A549 (cell line): Measurements from ENCODE around the gene DAB1. TPM values are rescaled to one million over a fixed set of nuclear protein-coding genes. Genes with fewer than 3 reads are reported as not detected.

Experiments used
- ATAC-seq, 2 experiments: fragments of 200-7000 bp in 1 of 2; fragments of >200 bp in 1 of 2; cut with Nextera tagmentation in 1 of 2; cut with Tn5 transposase in 1 of 2; 3 replicates each; pipeline versions ENCODE4 v1.8.0 to v1.9.1; 2018 to 2020; ENCODE audit warnings: mild to moderate bottlenecking in 1 of 2, moderate library complexity in 1 of 2
- CTCF ChIA-PET: fragments of 300-600 bp; sonication (Branson Sonifier 250); formaldehyde crosslinking; extraction: SDS; loops from one replicate; lab custom pipeline; 2021; ENCODE audit warnings: antibody characterized with exemption, inconsistent platforms; lab: Yijun Ruan, JAX
- POLR2A ChIA-PET: fragments of 350-600 bp; formaldehyde crosslinking; extraction: SDS; loops from one replicate; lab custom pipeline; 2021; ENCODE audit warnings: antibody characterized with exemption, inconsistent platforms; lab: Yijun Ruan, JAX
- DNase-seq, 2 experiments: peaks; one replicate each; pipeline versions ENCODE4 v3.0.0 to v3.0.0-alpha.2; 2011 to 2016; ENCODE audit warnings: low read depth in 1 of 2, low spot score in 1 of 2
- FAIRE-seq: peaks from 2 replicates; lab custom pipeline; 2011; peaks lifted over from hg19 to GRCh38; lab: Jason Lieb, UNC
- H3K27ac ChIP-seq, 2 experiments: fragments of >200 bp; sonication (Bioruptor Twin); formaldehyde crosslinking; 3 replicates each; pipeline ENCODE4 v1.5.1; 2016 to 2017
- H3K4me1 ChIP-seq: fragments of >200 bp; sonication (Bioruptor Twin); formaldehyde crosslinking; 3 replicates; pipeline ENCODE4 v1.6.1; 2016
- H3K4me2 ChIP-seq: fragments of >200 bp; sonication (Bioruptor Twin); formaldehyde crosslinking; 3 replicates; pipeline ENCODE4 v1.6.1; 2016
- H3K4me3 ChIP-seq: fragments of >200 bp; sonication (Bioruptor Twin); formaldehyde crosslinking; 3 replicates; pipeline ENCODE4 v1.5.1; 2016
- H3K9me3 ChIP-seq: fragments of >200 bp; sonication (Bioruptor Twin); formaldehyde crosslinking; 3 replicates; pipeline ENCODE4 v1.6.1; 2016
- BHLHE40 ChIP-seq: IDR thresholded peaks from 2 replicates; pipeline ENCODE4 v1.6.1; 2012; ENCODE audit warnings: low read depth, low read length, inconsistent platforms
- CBX8 ChIP-seq: fragments of 200-600 bp; sonication (generic); IDR thresholded peaks from 2 replicates; pipeline ENCODE4 v1.6.1; 2016
- EHF ChIP-seq: fragments of 250-450 bp; sonication (Bioruptor Pico); IDR thresholded peaks from 2 replicates; pipeline ENCODE4 v1.5.0; 2020; ENCODE audit warnings: mild to moderate bottlenecking
- EHMT2 ChIP-seq: fragments of 200-600 bp; sonication (generic); IDR thresholded peaks from 2 replicates; pipeline ENCODE4 v1.6.1; 2016; ENCODE audit warnings: antibody characterized with exemption, low read depth, mild to moderate bottlenecking, moderate library complexity
- EP300 ChIP-seq, 2 experiments: fragments of >200 bp; sonication (Bioruptor Twin); formaldehyde crosslinking; IDR thresholded peaks; 2 replicates in 1 of 2; 3 replicates in 1 of 2; pipeline ENCODE4 v1.6.1; 2016 to 2017
- FOXS1 ChIP-seq: fragments of 250-450 bp; sonication (Bioruptor Pico); IDR thresholded peaks from 2 replicates; pipeline ENCODE4 v1.5.0; 2020; ENCODE audit warnings: mild to moderate bottlenecking, moderate library complexity
- HOXA7 ChIP-seq: fragments of 250-450 bp; sonication (Bioruptor Pico); IDR thresholded peaks from 2 replicates; pipeline ENCODE4 v1.5.0; 2020; ENCODE audit warnings: mild to moderate bottlenecking, moderate library complexity
- JUN ChIP-seq, 2 experiments: fragments of >200 bp; sonication (Bioruptor Twin); formaldehyde crosslinking; IDR thresholded peaks; 2 replicates in 1 of 2; 3 replicates in 1 of 2; pipeline ENCODE4 v1.6.1; 2016 to 2017
- MAZ ChIP-seq: fragments of 150-350 bp; IDR thresholded peaks from 2 replicates; pipeline ENCODE4 v1.6.1; 2014; ENCODE audit warnings: antibody characterized with exemption, low read depth, low read length, borderline replicate concordance
- NFE2L2 ChIP-seq: fragments of 150-350 bp; conservative IDR thresholded peaks from 2 replicates; pipeline ENCODE4 v1.6.1; 2014; ENCODE audit warnings: low read length
- POLR2A ChIP-seq: IDR thresholded peaks from 2 replicates; pipeline ENCODE4 v1.6.1; 2012; ENCODE audit warnings: mild to moderate bottlenecking, low read length
- RARB ChIP-seq: fragments of 250-450 bp; sonication (Bioruptor Pico); IDR thresholded peaks from 2 replicates; pipeline ENCODE4 v1.8.0; 2021; ENCODE audit warnings: mild to moderate bottlenecking, moderate library complexity
- SREBF2 ChIP-seq: fragments of 450-650 bp; IDR thresholded peaks from 2 replicates; pipeline ENCODE4 v1.6.1; 2014; ENCODE audit warnings: mild to moderate bottlenecking, moderate library complexity
- ZFP36 ChIP-seq: fragments of 450-650 bp; IDR thresholded peaks from 2 replicates; pipeline ENCODE4 v1.6.1; 2014; ENCODE audit warnings: borderline replicate concordance; ENCODE audit not compliant: partially characterized antibody
- WGBS: methylation state at CpG from one replicate; pipeline ENCODE4 v1.1.6; 2017; ENCODE audit errors: missing lambda C conversion rate; 5-methylcytosine and 5-hydroxymethylcytosine counted together
- polyA plus RNA-seq, 4 experiments: library from polyadenylated mRNA; depleted of rRNA in 3 of 4; stranded (reverse); fragments of >200 nt; fragmentation: RNase III in 1 of 4; extraction: RNeasy Plus Mini Kit Qiagen cat#74134 plus additional on column Dnase treatment in 1 of 4; gene quantifications; 2 replicates in 3 of 4; 3 replicates in 1 of 4; pipeline ENCODE4 v1.2.3, GENCODE V29; 2011 to 2017
- TF ChIP-seq, protein P1 (sequence below): fragments of 250-450 bp; sonication (Bioruptor Pico); IDR thresholded peaks from 2 replicates; pipeline ENCODE4 v1.5.0; 2021; ENCODE audit warnings: mild to moderate bottlenecking, moderate library complexity, borderline replicate concordance
- TF ChIP-seq, protein P2 (sequence below): fragments of 200-600 bp; sonication (generic); IDR thresholded peaks from 2 replicates; pipeline ENCODE4 v1.6.1; 2016; ENCODE audit warnings: antibody characterized with exemption, mild to moderate bottlenecking, moderate library complexity
- TF ChIP-seq, protein P3 (sequence below): IDR thresholded peaks from 2 replicates; pipeline ENCODE4 v1.6.1; 2012

DAB1 gene
- polyA plus RNA-seq, 2 of the 4 experiments (the other 2 are of a cell fraction), result not detected

GRCh38 chr1:57385336-57385735 is 38.5 kb downstream of the DAB1 start:
- TF ChIP-seq, protein P1, sequence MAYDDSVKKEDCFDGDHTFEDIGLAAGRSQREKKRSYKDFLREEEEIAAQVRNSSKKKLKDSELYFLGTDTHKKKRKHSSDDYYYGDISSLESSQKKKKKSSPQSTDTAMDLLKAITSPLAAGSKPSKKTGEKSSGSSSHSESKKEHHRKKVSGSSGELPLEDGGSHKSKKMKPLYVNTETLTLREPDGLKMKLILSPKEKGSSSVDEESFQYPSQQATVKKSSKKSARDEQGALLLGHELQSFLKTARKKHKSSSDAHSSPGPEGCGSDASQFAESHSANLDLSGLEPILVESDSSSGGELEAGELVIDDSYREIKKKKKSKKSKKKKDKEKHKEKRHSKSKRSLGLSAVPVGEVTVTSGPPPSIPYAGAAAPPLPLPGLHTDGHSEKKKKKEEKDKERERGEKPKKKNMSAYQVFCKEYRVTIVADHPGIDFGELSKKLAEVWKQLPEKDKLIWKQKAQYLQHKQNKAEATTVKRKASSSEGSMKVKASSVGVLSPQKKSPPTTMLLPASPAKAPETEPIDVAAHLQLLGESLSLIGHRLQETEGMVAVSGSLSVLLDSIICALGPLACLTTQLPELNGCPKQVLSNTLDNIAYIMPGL (CRISPR knock-in tag), result no peak
- no peak for TF ChIP-seq EHMT2
- TF ChIP-seq EHF (CRISPR knock-in tag), result no peak
- TF ChIP-seq, protein P2, sequence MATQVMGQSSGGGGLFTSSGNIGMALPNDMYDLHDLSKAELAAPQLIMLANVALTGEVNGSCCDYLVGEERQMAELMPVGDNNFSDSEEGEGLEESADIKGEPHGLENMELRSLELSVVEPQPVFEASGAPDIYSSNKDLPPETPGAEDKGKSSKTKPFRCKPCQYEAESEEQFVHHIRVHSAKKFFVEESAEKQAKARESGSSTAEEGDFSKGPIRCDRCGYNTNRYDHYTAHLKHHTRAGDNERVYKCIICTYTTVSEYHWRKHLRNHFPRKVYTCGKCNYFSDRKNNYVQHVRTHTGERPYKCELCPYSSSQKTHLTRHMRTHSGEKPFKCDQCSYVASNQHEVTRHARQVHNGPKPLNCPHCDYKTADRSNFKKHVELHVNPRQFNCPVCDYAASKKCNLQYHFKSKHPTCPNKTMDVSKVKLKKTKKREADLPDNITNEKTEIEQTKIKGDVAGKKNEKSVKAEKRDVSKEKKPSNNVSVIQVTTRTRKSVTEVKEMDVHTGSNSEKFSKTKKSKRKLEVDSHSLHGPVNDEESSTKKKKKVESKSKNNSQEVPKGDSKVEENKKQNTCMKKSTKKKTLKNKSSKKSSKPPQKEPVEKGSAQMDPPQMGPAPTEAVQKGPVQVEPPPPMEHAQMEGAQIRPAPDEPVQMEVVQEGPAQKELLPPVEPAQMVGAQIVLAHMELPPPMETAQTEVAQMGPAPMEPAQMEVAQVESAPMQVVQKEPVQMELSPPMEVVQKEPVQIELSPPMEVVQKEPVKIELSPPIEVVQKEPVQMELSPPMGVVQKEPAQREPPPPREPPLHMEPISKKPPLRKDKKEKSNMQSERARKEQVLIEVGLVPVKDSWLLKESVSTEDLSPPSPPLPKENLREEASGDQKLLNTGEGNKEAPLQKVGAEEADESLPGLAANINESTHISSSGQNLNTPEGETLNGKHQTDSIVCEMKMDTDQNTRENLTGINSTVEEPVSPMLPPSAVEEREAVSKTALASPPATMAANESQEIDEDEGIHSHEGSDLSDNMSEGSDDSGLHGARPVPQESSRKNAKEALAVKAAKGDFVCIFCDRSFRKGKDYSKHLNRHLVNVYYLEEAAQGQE, result no peak
- TF ChIP-seq, protein P3, sequence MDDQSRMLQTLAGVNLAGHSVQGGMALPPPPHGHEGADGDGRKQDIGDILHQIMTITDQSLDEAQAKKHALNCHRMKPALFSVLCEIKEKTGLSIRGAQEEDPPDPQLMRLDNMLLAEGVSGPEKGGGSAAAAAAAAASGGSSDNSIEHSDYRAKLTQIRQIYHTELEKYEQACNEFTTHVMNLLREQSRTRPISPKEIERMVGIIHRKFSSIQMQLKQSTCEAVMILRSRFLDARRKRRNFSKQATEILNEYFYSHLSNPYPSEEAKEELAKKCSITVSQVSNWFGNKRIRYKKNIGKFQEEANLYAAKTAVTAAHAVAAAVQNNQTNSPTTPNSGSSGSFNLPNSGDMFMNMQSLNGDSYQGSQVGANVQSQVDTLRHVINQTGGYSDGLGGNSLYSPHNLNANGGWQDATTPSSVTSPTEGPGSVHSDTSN, result no peak
- no peak for TF ChIP-seq SREBF2
- TF ChIP-seq JUN (IDR thresholded peaks at IDR 0.05), result no peak
- ChIA-PET POLR2A (no interaction called here), CTCF (no interaction called here)
- Histone ChIP-seq H3K4me1 (no peaks in the 10 kb centered on the region), H3K27ac (no peak overlapping the region), H3K4me3 (no peak overlapping the region), H3K9me3 (no peaks in the 10 kb centered on the region), H3K4me2 (no peak overlapping the region)
- no peak for ATAC-seq
- WGBS, result 0% methylated on average over 1 of the region's 1 CpG
- DNase-seq, result no peak
- no peak for FAIRE-seq

DNA sequence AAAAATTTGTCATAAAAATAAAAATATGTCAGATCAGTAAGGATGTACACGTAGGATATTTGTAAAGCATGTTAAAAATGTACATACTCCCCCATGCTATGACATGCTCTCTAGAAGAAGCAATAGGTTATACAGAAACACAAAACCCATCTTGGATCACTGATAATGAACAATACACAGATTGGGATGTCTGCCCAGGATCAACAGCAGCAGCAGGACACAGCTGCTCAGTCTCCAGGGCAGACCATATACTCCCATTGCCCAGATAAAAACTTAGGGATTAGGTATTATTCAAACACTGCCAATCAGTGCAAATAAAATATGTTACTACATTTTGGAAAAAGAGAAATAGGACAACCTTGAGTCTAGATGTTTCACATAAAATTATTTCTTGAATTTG is 39.0 kb downstream of the DAB1 start:
- H3K27ac ChIP-seq, result no peak overlapping the region
- POLR2A ChIA-PET, result no interaction called here
- H3K4me3 ChIP-seq, result no peak overlapping the region
- ATAC-seq (no peak), DNase-seq (no peak), FAIRE-seq (no peak)
- TF ChIP-seq CBX8, result no peak
- TF ChIP-seq EHF (CRISPR knock-in tag), result no peak
- TF ChIP-seq RARB (CRISPR knock-in tag), result no peak
- no peak for TF ChIP-seq ZFP36
- H3K4me1 ChIP-seq, result no peaks in the 10 kb centered on the region
- CTCF ChIA-PET, result interaction anchor here (1.0 kb wide), 1 partner anchor 22 kb away, joined by 3 read pairs; no protein-coding TSS in a partner anchor
- H3K4me2 ChIP-seq, result no peak overlapping the region
- no peaks in the 10 kb centered on the region for H3K9me3 ChIP-seq
- 0% methylated on average over 1 of the region's 1 CpG for WGBS

DNA sequence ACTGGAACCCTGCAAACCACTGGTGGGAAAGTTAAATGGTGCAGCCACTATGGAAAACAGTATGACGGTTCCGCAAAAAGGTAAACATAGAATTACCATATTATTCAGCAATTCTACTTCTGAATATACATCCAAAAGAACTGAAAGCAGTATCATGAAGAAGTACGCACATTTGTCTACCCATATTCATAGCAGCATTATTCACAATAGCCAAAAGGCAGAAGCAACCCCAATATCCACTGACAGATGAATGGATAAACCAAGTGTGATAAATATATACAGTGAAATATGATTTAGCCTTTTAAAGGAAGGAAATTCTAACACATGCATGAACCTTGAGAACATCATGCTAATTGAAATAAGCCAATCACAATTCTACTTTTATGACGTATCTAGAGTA is 39.6 kb downstream of the DAB1 start:
- Histone ChIP-seq H3K4me1 (no peaks in the 10 kb centered on the region), H3K4me2 (no peak overlapping the region), H3K9me3 (no peaks in the 10 kb centered on the region), H3K4me3 (no peak overlapping the region), H3K27ac (no peak overlapping the region)
- ChIA-PET CTCF (interaction anchor here (1.0 kb wide), 1 partner anchor 23 kb away, joined by 3 read pairs; no protein-coding TSS in a partner anchor), POLR2A (no interaction called here)
- TF ChIP-seq POLR2A (no peak), MAZ (no peak), CBX8 (no peak), RARB (CRISPR knock-in tag) (no peak), NFE2L2 (no peak), BHLHE40 (no peak), EP300 (IDR thresholded peaks at IDR 0.05) (no peak), FOXS1 (no peak), HOXA7 (CRISPR knock-in tag) (no peak)
- ATAC-seq (no peak), FAIRE-seq (no peak), DNase-seq (no peak)
- 39% methylated on average over 4 of the region's 4 CpGs for WGBS
